ENCODE measurements around the gene UTS2B. TPM values are rescaled to one million over a fixed set of nuclear protein-coding genes. Genes with fewer than 3 reads are reported as not detected.

Gene UTS2B
- total and polyA plus RNA-seq, 2 of the 4 experiments (the other 2 are of a cell fraction), result 0.72 to 0.79 TPM

DNA sequence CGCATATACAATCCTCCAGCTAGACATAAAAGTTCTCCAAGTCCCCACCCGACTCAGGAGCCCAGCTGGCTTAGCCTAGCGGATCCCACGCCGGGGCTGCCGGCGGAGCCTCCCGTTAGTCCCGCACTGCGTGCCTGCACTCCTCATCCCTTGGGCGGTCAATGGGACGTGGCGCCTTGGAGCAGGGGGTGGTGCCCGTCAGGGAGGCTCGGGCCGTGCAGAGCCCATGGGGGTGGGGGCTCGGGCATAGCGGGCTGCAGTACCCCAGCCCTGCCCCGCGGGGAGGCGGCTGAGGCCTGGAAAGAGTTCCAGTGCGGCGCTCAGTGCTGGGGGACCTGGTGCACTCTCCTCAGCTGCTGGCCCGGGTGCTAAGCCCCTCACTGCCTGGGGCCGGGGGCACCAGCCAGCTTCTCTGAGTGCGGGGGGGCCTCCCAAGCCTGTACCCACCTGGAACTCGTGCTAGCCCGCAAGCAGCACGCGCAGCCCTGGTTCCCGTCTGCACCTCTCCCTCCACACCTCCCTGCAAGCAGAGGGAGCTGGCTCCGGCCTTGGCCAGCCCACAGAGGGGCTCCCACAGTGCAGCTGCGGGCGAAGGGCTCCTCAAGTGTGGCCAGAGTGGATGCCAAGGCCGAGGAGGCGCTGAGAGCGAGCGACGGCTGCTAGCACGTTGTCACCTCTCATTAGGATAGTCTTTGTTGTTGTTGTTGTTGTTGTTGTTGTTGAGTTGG, 13.3 kb downstream of the UTS2B start:
- H2AFZ ChIP-seq (replicated peaks; ENCODE audit: low read length, poor library complexity), result no peak overlapping the region
- no peak overlapping the region for H3K18ac ChIP-seq (ENCODE audit: low read depth, low read length)
- H3K23ac ChIP-seq (ENCODE audit: low read depth, low read length), result no peak overlapping the region
- H3K4me2 ChIP-seq (ENCODE audit: low read depth, low read length), result no peak overlapping the region
- H2AK5ac ChIP-seq (ENCODE audit: low read depth, low read length), result no peak overlapping the region
- H3K4ac ChIP-seq (ENCODE audit: low read depth, low read length), result no peak overlapping the region
- no peaks in the 10 kb centered on the region for H3K79me1 ChIP-seq (ENCODE audit: low read depth in 1 of 2, low read length in 2 of 2)
- H2BK15ac ChIP-seq (ENCODE audit: low read depth, low read length), result no peak overlapping the region
- dilution Hi-C loops (cut with HindIII; ENCODE audit: low sequenced_read_pairs, unreplicated experiment), result no loop called here
- no peak overlapping the region for H3K56ac ChIP-seq (ENCODE audit: extremely low read depth, insufficient read depth, low read length)
- no peak overlapping the region for H3K14ac ChIP-seq (replicated peaks; ENCODE audit: low read depth, low read length)
- no peaks in the 10 kb centered on the region for H3K36me3 ChIP-seq (ENCODE audit: control insufficient read depth, insufficient read depth, low read length)
- intact Hi-C loops (cut with micrococcal nuclease), result no loop called here
- ATAC-seq (ENCODE audit: low read depth) (no peak), DNase-seq (no peak)
- ChIA-PET POLR2A (ENCODE audit: unreplicated experiment) (no interaction called here), CTCF (interaction anchor here (0.6 kb wide), 1 partner anchor 646 kb away, joined by 3 read pairs; no protein-coding TSS in a partner anchor)
- in situ Hi-C loops (cut with MboI; ENCODE audit: low sequenced_read_pairs), result no loop called here
- no peak overlapping the region for H2BK120ac ChIP-seq (ENCODE audit: low read depth, low read length)
- no peaks in the 10 kb centered on the region for H3K4me1 ChIP-seq (ENCODE audit: control insufficient read depth, insufficient read depth, low read length)
- H3K9me3 ChIP-seq (ENCODE audit: control insufficient read depth, insufficient read depth, low read length), result no peaks in the 10 kb centered on the region
- H2BK5ac ChIP-seq (ENCODE audit: low read depth, low read length, poor library complexity, severe bottlenecking), result no peak overlapping the region
- H4K91ac ChIP-seq (ENCODE audit: insufficient read depth, low read depth, low read length), result no peak overlapping the region
- H3K27me3 ChIP-seq (ENCODE audit: control insufficient read depth, insufficient read depth, low read length), result no peaks in the 10 kb centered on the region
- H3K4me3 ChIP-seq (ENCODE audit: insufficient read depth, low read depth, low read length), result no peak overlapping the region
- H3K9ac ChIP-seq (ENCODE audit: low read depth, low read length), result no peak overlapping the region
- no TSS peak for BruUV-seq (replicated peaks)
- TF ChIP-seq NFE2L2 (IDR thresholded peaks at IDR 0.05; ENCODE audit: low read depth, low read length) (no peak), BHLHE40 (IDR thresholded peaks at IDR 0.05; ENCODE audit: low read depth, low read length) (no peak), MAZ (IDR thresholded peaks at IDR 0.05; ENCODE audit: borderline replicate concordance, low read depth, low read length) (no peak), RFX5 (IDR thresholded peaks at IDR 0.05; ENCODE audit: low read depth, low read length) (no peak), RAD21 (IDR thresholded peaks at IDR 0.05; ENCODE audit: low read length) (no peak), MXI1 (IDR thresholded peaks at IDR 0.05; ENCODE audit: borderline replicate concordance, low read depth, low read length) (no peak), CEBPB (IDR thresholded peaks at IDR 0.05; ENCODE audit: low read depth, low read length) (no peak), CHD1 (IDR thresholded peaks at IDR 0.05; ENCODE audit: low read depth, low read length) (no peak), ELK1 (IDR thresholded peaks at IDR 0.05; ENCODE audit: borderline replicate concordance, low read depth, low read length) (no peak), MAFK (IDR thresholded peaks at IDR 0.05; ENCODE audit: low read depth, low read length) (no peak), SMC3 (IDR thresholded peaks at IDR 0.05; ENCODE audit: low read depth, low read length) (no peak), FOS (IDR thresholded peaks at IDR 0.05; ENCODE audit: low read depth, low read length) (no peak), POLR2A (IDR thresholded peaks at IDR 0.05; ENCODE audit: low read depth, low read length) (no peak), RCOR1 (IDR thresholded peaks at IDR 0.05; ENCODE audit: insufficient replicate concordance, low read length) (no peak)
- TF ChIP-seq, protein P1, sequence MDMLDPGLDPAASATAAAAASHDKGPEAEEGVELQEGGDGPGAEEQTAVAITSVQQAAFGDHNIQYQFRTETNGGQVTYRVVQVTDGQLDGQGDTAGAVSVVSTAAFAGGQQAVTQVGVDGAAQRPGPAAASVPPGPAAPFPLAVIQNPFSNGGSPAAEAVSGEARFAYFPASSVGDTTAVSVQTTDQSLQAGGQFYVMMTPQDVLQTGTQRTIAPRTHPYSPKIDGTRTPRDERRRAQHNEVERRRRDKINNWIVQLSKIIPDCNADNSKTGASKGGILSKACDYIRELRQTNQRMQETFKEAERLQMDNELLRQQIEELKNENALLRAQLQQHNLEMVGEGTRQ (IDR thresholded peaks at IDR 0.05; ENCODE audit: low read depth, low read length), result no peak
- TF ChIP-seq, protein P2, sequence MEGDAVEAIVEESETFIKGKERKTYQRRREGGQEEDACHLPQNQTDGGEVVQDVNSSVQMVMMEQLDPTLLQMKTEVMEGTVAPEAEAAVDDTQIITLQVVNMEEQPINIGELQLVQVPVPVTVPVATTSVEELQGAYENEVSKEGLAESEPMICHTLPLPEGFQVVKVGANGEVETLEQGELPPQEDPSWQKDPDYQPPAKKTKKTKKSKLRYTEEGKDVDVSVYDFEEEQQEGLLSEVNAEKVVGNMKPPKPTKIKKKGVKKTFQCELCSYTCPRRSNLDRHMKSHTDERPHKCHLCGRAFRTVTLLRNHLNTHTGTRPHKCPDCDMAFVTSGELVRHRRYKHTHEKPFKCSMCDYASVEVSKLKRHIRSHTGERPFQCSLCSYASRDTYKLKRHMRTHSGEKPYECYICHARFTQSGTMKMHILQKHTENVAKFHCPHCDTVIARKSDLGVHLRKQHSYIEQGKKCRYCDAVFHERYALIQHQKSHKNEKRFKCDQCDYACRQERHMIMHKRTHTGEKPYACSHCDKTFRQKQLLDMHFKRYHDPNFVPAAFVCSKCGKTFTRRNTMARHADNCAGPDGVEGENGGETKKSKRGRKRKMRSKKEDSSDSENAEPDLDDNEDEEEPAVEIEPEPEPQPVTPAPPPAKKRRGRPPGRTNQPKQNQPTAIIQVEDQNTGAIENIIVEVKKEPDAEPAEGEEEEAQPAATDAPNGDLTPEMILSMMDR (conservative IDR thresholded peaks at IDR 0.05; ENCODE audit: low read depth, low read length), result no peak
- H3K27ac ChIP-seq (ENCODE audit: insufficient read depth, low read length), result no peak overlapping the region
- WGBS, 2 experiments (ENCODE audit: extremely low coverage in 2 of 2, insufficient read length in 1 of 2), result 90% methylated on average over 7 of the region's 40 CpGs; no CpG with 5 or more reads in 1 of the 2 experiments
- H4K5ac ChIP-seq (ENCODE audit: low read depth, low read length), result no peak overlapping the region
- H2AK9ac ChIP-seq (replicated peaks; ENCODE audit: low read depth, low read length, poor library complexity), result no peak overlapping the region
- H4K20me1 ChIP-seq (ENCODE audit: insufficient read depth, low read length), result no peaks in the 10 kb centered on the region
- no peak overlapping the region for H2BK20ac ChIP-seq (ENCODE audit: low read depth, low read length)
- no peak overlapping the region for H4K8ac ChIP-seq (ENCODE audit: low read depth in 2 of 2, low read length in 2 of 2)
- H3K9me1 ChIP-seq (ENCODE audit: insufficient read depth, low read length), result no peaks in the 10 kb centered on the region

Measured in IMR-90 (cell line).